MCF 10A (cell line): ENCODE data around the gene PRKN. TPM values are rescaled to one million over a fixed set of nuclear protein-coding genes. Genes with fewer than 3 reads are reported as not detected.

ENCODE experiments used
- BruUV-seq: library from RNA; stranded (reverse); fragments of 400-500 nt; replicated peaks from 2 replicates; lab custom pipeline; 2021; lab: Mats Ljungman, UMichigan
- CTCF ChIA-PET: fragments of 300-600 bp; sonication (Branson Sonifier 250); formaldehyde crosslinking; extraction: SDS; loops from one replicate; lab custom pipeline; 2021; ENCODE audit warnings: antibody characterized with exemption, inconsistent platforms; lab: Yijun Ruan, JAX
- POLR2A ChIA-PET: fragments of 300-600, 350-650 bp; sonication (Branson Sonifier 250); formaldehyde crosslinking; extraction: SDS; loops from one replicate; lab custom pipeline; 2020; ENCODE audit warnings: antibody characterized with exemption, inconsistent platforms; lab: Yijun Ruan, JAX
- DNase-seq: peaks from one replicate; pipeline ENCODE4 v3.0.0-alpha.2; 2018; ENCODE audit not compliant: unreplicated experiment
- H3K27ac Mint-ChIP-seq: one replicate; pipeline ENCODE4 v1.8.0; 2022; ENCODE audit warnings: mild to moderate bottlenecking, low read depth, mixed read lengths; ENCODE audit not compliant: unreplicated experiment
- H3K27me3 Mint-ChIP-seq: one replicate; pipeline ENCODE4 v1.8.0; 2022; ENCODE audit warnings: mixed read lengths; ENCODE audit not compliant: insufficient read depth, unreplicated experiment
- H3K36me3 Mint-ChIP-seq: one replicate; pipeline ENCODE4 v1.8.0; 2022; ENCODE audit warnings: mild to moderate bottlenecking, moderate library complexity, mixed read lengths; ENCODE audit not compliant: insufficient read depth, unreplicated experiment
- H3K4me1 Mint-ChIP-seq: one replicate; pipeline ENCODE4 v1.8.0; 2022; ENCODE audit warnings: mixed read lengths; ENCODE audit not compliant: insufficient read depth, unreplicated experiment
- H3K4me3 Mint-ChIP-seq: one replicate; pipeline ENCODE4 v1.8.0; 2022; ENCODE audit warnings: mild to moderate bottlenecking, moderate library complexity, mixed read lengths; ENCODE audit not compliant: unreplicated experiment
- H3K9me3 Mint-ChIP-seq: one replicate; pipeline ENCODE4 v1.8.0; 2022; ENCODE audit warnings: mixed read lengths; ENCODE audit not compliant: unreplicated experiment
- intact Hi-C: fragments of 100-400 bp; cut with micrococcal nuclease; formaldehyde crosslinking; loops from 2 replicates; pipeline ENCODE4 v1.14.1; 2022
- total RNA-seq: library from RNA; stranded (reverse); gene quantifications from 2 replicates; pipeline ENCODE4 v1.2.3, GENCODE V29; 2022
- TF ChIP-seq, protein P1 (sequence below): fragments of 200-600 bp; IDR thresholded peaks from one replicate; pipeline ENCODE4 v1.8.0; 2022; ENCODE audit warnings: antibody characterized with exemption, mild to moderate bottlenecking; ENCODE audit not compliant: unreplicated experiment

Gene PRKN
- total RNA-seq, 1 experiment from 2014 or later, result 2.5 TPM

DNA sequence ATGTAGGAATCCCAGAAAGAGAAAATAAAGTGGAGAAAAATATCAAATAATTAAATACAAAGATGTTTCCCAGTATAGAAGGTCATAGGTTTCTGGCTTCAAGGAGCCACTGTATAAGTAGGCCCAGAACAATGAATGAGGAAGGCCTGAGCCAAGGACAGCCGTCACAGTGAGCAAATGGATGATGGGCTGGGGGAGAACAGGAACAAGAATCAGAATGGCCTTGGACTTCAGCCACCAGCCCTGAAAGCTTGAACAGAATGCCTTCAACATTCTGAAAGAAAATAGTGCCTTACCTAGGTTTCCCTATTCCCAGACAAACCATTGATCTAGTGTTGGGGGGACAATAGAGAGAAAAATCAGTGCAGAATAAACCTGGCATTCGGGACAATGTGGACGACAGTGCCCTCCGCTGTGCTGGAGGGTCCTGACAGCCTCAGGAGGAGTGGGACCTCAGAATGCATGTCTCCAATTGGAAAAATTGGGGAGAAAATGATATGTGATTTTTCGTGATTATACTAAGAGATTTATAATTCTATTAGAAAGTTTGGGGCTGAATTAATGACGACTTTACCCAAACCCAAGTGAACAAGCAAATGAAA is 1119.8 kb downstream of the PRKN start:
- BruUV-seq, result no TSS peak
- Mint-ChIP-seq H3K27ac (no peak overlapping the region), H3K4me3 (no peak overlapping the region), H3K36me3 (no peaks in the 10 kb centered on the region), H3K9me3 (peaks cover 8% of the 10 kb centered on the region), H3K27me3 (no peaks in the 10 kb centered on the region), H3K4me1 (no peaks in the 10 kb centered on the region)
- TF ChIP-seq, protein P1, sequence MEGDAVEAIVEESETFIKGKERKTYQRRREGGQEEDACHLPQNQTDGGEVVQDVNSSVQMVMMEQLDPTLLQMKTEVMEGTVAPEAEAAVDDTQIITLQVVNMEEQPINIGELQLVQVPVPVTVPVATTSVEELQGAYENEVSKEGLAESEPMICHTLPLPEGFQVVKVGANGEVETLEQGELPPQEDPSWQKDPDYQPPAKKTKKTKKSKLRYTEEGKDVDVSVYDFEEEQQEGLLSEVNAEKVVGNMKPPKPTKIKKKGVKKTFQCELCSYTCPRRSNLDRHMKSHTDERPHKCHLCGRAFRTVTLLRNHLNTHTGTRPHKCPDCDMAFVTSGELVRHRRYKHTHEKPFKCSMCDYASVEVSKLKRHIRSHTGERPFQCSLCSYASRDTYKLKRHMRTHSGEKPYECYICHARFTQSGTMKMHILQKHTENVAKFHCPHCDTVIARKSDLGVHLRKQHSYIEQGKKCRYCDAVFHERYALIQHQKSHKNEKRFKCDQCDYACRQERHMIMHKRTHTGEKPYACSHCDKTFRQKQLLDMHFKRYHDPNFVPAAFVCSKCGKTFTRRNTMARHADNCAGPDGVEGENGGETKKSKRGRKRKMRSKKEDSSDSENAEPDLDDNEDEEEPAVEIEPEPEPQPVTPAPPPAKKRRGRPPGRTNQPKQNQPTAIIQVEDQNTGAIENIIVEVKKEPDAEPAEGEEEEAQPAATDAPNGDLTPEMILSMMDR, result no peak
- POLR2A ChIA-PET, result interaction anchor here (0.7 kb wide), 1 partner anchor 78 kb away, joined by 4 read pairs; no protein-coding TSS in a partner anchor
- intact Hi-C loops, result no loop called here
- CTCF ChIA-PET, result interaction anchor here (2.5 kb wide), 1 partner anchor 11 kb away, joined by 12 read pairs; no protein-coding TSS in a partner anchor
- no peak for DNase-seq

DNA sequence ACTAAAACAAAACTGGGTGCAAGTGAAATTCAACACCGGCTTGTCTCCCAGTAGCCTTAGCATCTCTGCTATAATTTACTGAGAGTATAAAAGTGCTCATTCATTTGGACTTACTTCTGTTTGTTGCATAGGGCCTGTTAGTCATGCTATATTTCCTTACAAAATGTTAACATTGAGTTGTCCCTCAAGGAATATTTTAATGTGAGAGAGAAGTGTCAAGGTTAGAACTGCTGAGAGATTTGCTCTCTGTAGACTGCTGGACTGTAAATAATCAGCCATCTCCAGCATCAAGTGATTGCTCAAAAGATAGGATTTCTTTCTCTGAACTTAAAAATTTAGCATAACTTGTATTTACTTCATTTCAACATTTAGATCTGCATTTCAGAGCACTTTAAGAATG is 1125.2 kb downstream of the PRKN start:
- Mint-ChIP-seq H3K27me3 (no peaks in the 10 kb centered on the region), H3K36me3 (no peaks in the 10 kb centered on the region), H3K4me3 (no peak overlapping the region), H3K9me3 (peaks cover 8% of the 10 kb centered on the region), H3K27ac (no peak overlapping the region), H3K4me1 (no peaks in the 10 kb centered on the region)
- intact Hi-C loops, result no loop called here
- POLR2A ChIA-PET, result no interaction called here
- TF ChIP-seq, protein P1, result no peak
- no TSS peak for BruUV-seq
- DNase-seq, result no peak
- CTCF ChIA-PET, result interaction anchor here (0.7 to 1.3 kb wide), 2 partner anchors 11 to 17 kb away, joined by 3 to 5 read pairs; no protein-coding TSS in a partner anchor

DNA sequence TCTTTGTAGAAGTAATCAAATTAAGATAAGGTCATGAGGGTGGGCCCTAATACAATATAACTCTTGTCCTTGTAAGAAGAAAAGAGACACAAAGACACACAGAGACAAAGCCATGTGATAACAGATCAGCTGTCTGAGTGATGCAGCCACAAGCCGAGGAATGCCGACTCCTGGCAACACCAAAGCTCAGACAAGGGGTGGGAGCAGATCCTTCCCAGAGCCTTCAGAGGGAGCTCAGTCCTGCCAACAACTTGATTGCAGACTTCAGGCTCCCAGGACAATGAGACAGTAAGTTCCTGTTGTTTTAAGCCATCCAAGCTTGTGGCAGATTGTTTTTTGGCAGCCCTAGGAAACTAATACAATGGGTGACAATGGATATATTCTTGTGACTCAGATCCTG is 1128.7 kb downstream of the PRKN start:
- Mint-ChIP-seq H3K27ac (no peak overlapping the region), H3K27me3 (no peaks in the 10 kb centered on the region), H3K36me3 (no peaks in the 10 kb centered on the region), H3K9me3 (peaks cover 8% of the 10 kb centered on the region), H3K4me3 (no peak overlapping the region), H3K4me1 (no peaks in the 10 kb centered on the region)
- TF ChIP-seq, protein P1, result no peak
- intact Hi-C loops, result no loop called here
- no TSS peak for BruUV-seq
- POLR2A ChIA-PET, result no interaction called here
- no peak for DNase-seq
- CTCF ChIA-PET, result interaction anchor here (0.6 kb wide), 1 partner anchor 656 kb away, joined by 3 read pairs; no protein-coding TSS in a partner anchor

DNA sequence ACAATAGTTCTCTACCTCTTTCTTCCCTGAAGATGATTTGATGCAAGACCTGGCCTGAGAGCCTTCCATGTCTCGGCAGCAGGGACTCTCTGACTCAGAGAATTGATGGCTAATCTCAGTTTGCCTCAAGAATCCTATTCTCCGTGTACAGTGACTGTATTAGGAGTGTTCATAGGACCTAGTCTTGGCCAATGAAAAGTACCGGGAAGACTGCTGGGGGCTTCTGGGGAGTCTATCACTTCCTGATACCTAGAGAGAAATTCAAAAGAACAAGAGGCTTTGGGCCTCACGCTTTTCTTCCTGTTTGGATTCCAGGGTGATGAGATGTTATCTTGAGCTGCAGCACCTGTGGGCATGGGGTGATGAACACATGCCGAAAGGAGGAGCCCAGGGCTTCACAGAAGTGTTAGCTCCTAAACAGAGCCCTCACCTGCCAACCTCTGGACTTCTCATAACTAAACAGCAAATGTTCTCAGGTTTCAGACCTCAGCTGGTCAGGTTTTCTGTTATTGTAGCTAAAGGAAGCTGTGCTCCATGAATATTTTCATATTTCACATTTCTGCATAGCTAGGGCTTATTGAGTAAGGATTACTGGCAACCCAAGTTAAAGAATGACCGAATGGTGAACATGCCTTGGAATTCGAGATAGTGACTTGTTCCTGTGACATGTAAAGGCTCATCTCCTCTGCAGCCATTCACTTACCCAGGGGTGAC is 1130.6 kb downstream of the PRKN start:
- Mint-ChIP-seq H3K27ac (no peak overlapping the region), H3K9me3 (no peaks in the 10 kb centered on the region), H3K36me3 (peaks cover 6% of the 10 kb centered on the region), H3K27me3 (no peaks in the 10 kb centered on the region), H3K4me3 (no peak overlapping the region), H3K4me1 (no peaks in the 10 kb centered on the region)
- DNase-seq, result no peak
- intact Hi-C loops, result no loop called here
- BruUV-seq, result no TSS peak
- POLR2A ChIA-PET, result no interaction called here
- CTCF ChIA-PET, result interaction anchor here (1.6 kb wide), 1 partner anchor 179 kb away, joined by 5 read pairs; no protein-coding TSS in a partner anchor
- TF ChIP-seq, protein P1, result no peak
